IMR-90 (cell line): ENCODE results near the gene CMC2. TPM values are rescaled to one million over a fixed set of nuclear protein-coding genes. Genes with fewer than 3 reads are reported as not detected.

Experiments used
- ATAC-seq: fragments of 200-7000 bp; cut with Tn5 transposase; 2 replicates; pipeline ENCODE4 v1.9.1; 2020; ENCODE audit warnings: low read depth, mild to moderate bottlenecking, moderate library complexity
- BruUV-seq: library from RNA; stranded (reverse); fragments of 400-500 nt; replicated peaks from 2 replicates; lab custom pipeline; 2021; lab: Mats Ljungman, UMichigan
- CTCF ChIA-PET: fragments of 300-600 bp; formaldehyde crosslinking; extraction: SDS; loops from one replicate; lab custom pipeline; 2021; ENCODE audit warnings: antibody characterized with exemption; lab: Yijun Ruan, JAX
- POLR2A ChIA-PET: fragments of 300-600 bp; sonication (Branson Sonifier 250); formaldehyde crosslinking; loops from one replicate; lab custom pipeline; 2022; ENCODE audit warnings: antibody characterized with exemption; ENCODE audit not compliant: unreplicated experiment; lab: Charles Lee
- DNase-seq: peaks from one replicate; pipeline ENCODE4 v3.0.0; 2013
- H2AFZ ChIP-seq: replicated peaks from 2 replicates; pipeline ENCODE3; 2013; ENCODE audit warnings: low read length, mild to moderate bottlenecking; ENCODE audit not compliant: poor library complexity
- H2AK5ac ChIP-seq: 2 replicates; pipeline ENCODE4 v1.6.1; 2013; ENCODE audit warnings: low read depth, low read length, inconsistent platforms
- H2AK9ac ChIP-seq: replicated peaks from 2 replicates; pipeline ENCODE3; 2013; ENCODE audit warnings: mild to moderate bottlenecking, low read depth, low read length, moderate library complexity; ENCODE audit not compliant: poor library complexity
- H2BK120ac ChIP-seq: 2 replicates; pipeline ENCODE4 v1.6.1; 2013; ENCODE audit warnings: low read depth, low read length, inconsistent platforms
- H2BK15ac ChIP-seq: 3 replicates; pipeline ENCODE4 v1.6.1; 2013; ENCODE audit warnings: low read depth, low read length, inconsistent platforms
- H2BK20ac ChIP-seq: 2 replicates; pipeline ENCODE4 v1.6.1; 2013; ENCODE audit warnings: low read depth, mild to moderate bottlenecking, inconsistent platforms, low read length, moderate library complexity
- H2BK5ac ChIP-seq: 2 replicates; pipeline ENCODE4 v1.6.1; 2013; ENCODE audit warnings: mild to moderate bottlenecking, low read depth, low read length, inconsistent platforms; ENCODE audit not compliant: poor library complexity, severe bottlenecking
- H3K14ac ChIP-seq: replicated peaks from 2 replicates; pipeline ENCODE4 v1.6.1; 2013; ENCODE audit warnings: low read depth, low read length, inconsistent platforms
- H3K18ac ChIP-seq: 2 replicates; pipeline ENCODE4 v1.6.1; 2013; ENCODE audit warnings: low read depth, low read length, control low read depth
- H3K23ac ChIP-seq: 2 replicates; pipeline ENCODE4 v1.6.1; 2013; ENCODE audit warnings: low read depth, low read length, inconsistent platforms
- H3K27ac ChIP-seq: 2 replicates; pipeline ENCODE4 v1.5.1; 2013; ENCODE audit warnings: mild to moderate bottlenecking, control low read depth, low read length; ENCODE audit not compliant: insufficient read depth
- H3K27me3 ChIP-seq: 2 replicates; pipeline ENCODE4 v1.6.1; 2013; ENCODE audit warnings: low read length; ENCODE audit not compliant: control insufficient read depth, insufficient read depth
- H3K36me3 ChIP-seq: 2 replicates; pipeline ENCODE4 v1.6.1; 2013; ENCODE audit warnings: low read length, mixed read lengths; ENCODE audit not compliant: control insufficient read depth, insufficient read depth
- H3K4ac ChIP-seq: 2 replicates; pipeline ENCODE4 v1.6.1; 2013; ENCODE audit warnings: low read depth, low read length, inconsistent platforms
- H3K4me1 ChIP-seq: 2 replicates; pipeline ENCODE4 v1.6.1; 2013; ENCODE audit warnings: low read length, mixed read lengths; ENCODE audit not compliant: control insufficient read depth, insufficient read depth
- H3K4me2 ChIP-seq: 2 replicates; pipeline ENCODE4 v1.6.1; 2013; ENCODE audit warnings: low read depth, mild to moderate bottlenecking, control low read depth, low read length, moderate library complexity
- H3K4me3 ChIP-seq: 2 replicates; pipeline ENCODE4 v1.5.1; 2013; ENCODE audit warnings: low read depth, mild to moderate bottlenecking, control low read depth, low read length, moderate library complexity; ENCODE audit not compliant: insufficient read depth
- H3K56ac ChIP-seq: 2 replicates; pipeline ENCODE4 v1.6.1; 2013; ENCODE audit warnings: low read length, inconsistent platforms; ENCODE audit not compliant: insufficient read depth; ENCODE audit errors: extremely low read depth
- H3K79me1 ChIP-seq, 2 experiments: 2 replicates each; pipeline ENCODE4 v1.6.1; 2013; ENCODE audit warnings: low read length in 2 of 2, inconsistent platforms in 1 of 2, low read depth in 1 of 2
- H3K9ac ChIP-seq: 2 replicates; pipeline ENCODE4 v1.6.1; 2013; ENCODE audit warnings: low read depth, low read length, control low read depth
- H3K9me1 ChIP-seq: 2 replicates; pipeline ENCODE4 v1.6.1; 2013; ENCODE audit warnings: low read length, inconsistent platforms; ENCODE audit not compliant: insufficient read depth
- H3K9me3 ChIP-seq: 2 replicates; pipeline ENCODE4 v1.6.1; 2013; ENCODE audit warnings: low read length; ENCODE audit not compliant: control insufficient read depth, insufficient read depth
- H4K20me1 ChIP-seq: 2 replicates; pipeline ENCODE4 v1.6.1; 2013; ENCODE audit warnings: low read length, inconsistent platforms; ENCODE audit not compliant: insufficient read depth
- H4K5ac ChIP-seq: 2 replicates; pipeline ENCODE4 v1.6.1; 2013; ENCODE audit warnings: mild to moderate bottlenecking, low read depth, low read length, control low read depth
- H4K8ac ChIP-seq, 2 experiments: 2 replicates each; pipeline ENCODE4 v1.6.1; 2013; ENCODE audit warnings: low read depth in 2 of 2, low read length in 2 of 2, control low read depth in 1 of 2, inconsistent platforms in 1 of 2
- H4K91ac ChIP-seq: 2 replicates; pipeline ENCODE4 v1.6.1; 2013; ENCODE audit warnings: low read depth, low read length, inconsistent platforms; ENCODE audit not compliant: insufficient read depth
- FOS ChIP-seq: fragments of 150-350 bp; IDR thresholded peaks from 2 replicates; pipeline ENCODE4 v1.6.1; 2016; ENCODE audit warnings: low read depth, low read length
- MAZ ChIP-seq: IDR thresholded peaks from 2 replicates; pipeline ENCODE4 v1.6.1; 2012; ENCODE audit warnings: low read depth, mild to moderate bottlenecking, low read length, improper control_type of control experiment, moderate library complexity, borderline replicate concordance
- NFE2L2 ChIP-seq: fragments of 150-350 bp; IDR thresholded peaks from 2 replicates; pipeline ENCODE4 v1.6.1; 2016; ENCODE audit warnings: low read depth, mild to moderate bottlenecking, low read length
- POLR2A ChIP-seq: IDR thresholded peaks from 2 replicates; pipeline ENCODE4 v1.6.1; 2012; ENCODE audit warnings: mild to moderate bottlenecking, low read depth, low read length
- RAD21 ChIP-seq: IDR thresholded peaks from 2 replicates; pipeline ENCODE4 v1.6.1; 2012; ENCODE audit warnings: low read length, improper control_type of control experiment
- RCOR1 ChIP-seq: IDR thresholded peaks from 2 replicates; pipeline ENCODE4 v1.6.1; 2012; ENCODE audit warnings: mild to moderate bottlenecking, low read length, improper control_type of control experiment; ENCODE audit not compliant: insufficient replicate concordance
- RFX5 ChIP-seq: IDR thresholded peaks from 2 replicates; pipeline ENCODE4 v1.8.0; 2012; ENCODE audit warnings: low read depth, mild to moderate bottlenecking, low read length, moderate library complexity
- WGBS, 2 experiments: methylation state at CpG; one replicate each; pipeline versions ENCODE4 v1.1.5 to v1.1.7; 2013; ENCODE audit warnings: missing lambda C conversion rate in 2 of 2; ENCODE audit not compliant: insufficient read length in 1 of 2; ENCODE audit errors: extremely low coverage in 2 of 2; 5-methylcytosine and 5-hydroxymethylcytosine counted together
- dilution Hi-C: fragments of 300-500 bp; cut with HindIII; formaldehyde crosslinking; loops from one replicate; pipeline ENCODE4 v1.14.3; 2018; ENCODE audit warnings: low sequenced_read_pairs; ENCODE audit not compliant: unreplicated experiment
- in situ Hi-C: fragments of 300-500 bp; cut with MboI; formaldehyde crosslinking; loops from 3 replicates; pipeline ENCODE4 v1.14.3; 2019; ENCODE audit warnings: low sequenced_read_pairs, inconsistent platforms, mixed read lengths
- intact Hi-C: fragments of 100-400 bp; cut with micrococcal nuclease; formaldehyde crosslinking; loops from 2 replicates; pipeline ENCODE4 v1.10.0; 2022
- polyA plus RNA-seq, 3 experiments: library from polyadenylated mRNA; depleted of rRNA; stranded (reverse); fragments of >200 nt; gene quantifications; 2 replicates each; pipeline ENCODE4 v1.2.3, GENCODE V29; 2012; ENCODE audit warnings: low replicate concordance in 1 of 3
- total RNA-seq: library from RNA; depleted of rRNA; stranded (reverse); fragments of >200 nt; gene quantifications from 2 replicates; pipeline ENCODE4 v1.2.3, GENCODE V29; 2012
- TF ChIP-seq, protein P1 (sequence below): fragments of 150-350 bp; IDR thresholded peaks from 2 replicates; pipeline ENCODE4 v1.6.1; 2017; ENCODE audit warnings: mild to moderate bottlenecking, antibody characterized with exemption, low read length, low read depth

Gene CMC2
- total and polyA plus RNA-seq, 2 of the 4 experiments (the other 2 are of a cell fraction), result 57.0 to 104 TPM

DNA sequence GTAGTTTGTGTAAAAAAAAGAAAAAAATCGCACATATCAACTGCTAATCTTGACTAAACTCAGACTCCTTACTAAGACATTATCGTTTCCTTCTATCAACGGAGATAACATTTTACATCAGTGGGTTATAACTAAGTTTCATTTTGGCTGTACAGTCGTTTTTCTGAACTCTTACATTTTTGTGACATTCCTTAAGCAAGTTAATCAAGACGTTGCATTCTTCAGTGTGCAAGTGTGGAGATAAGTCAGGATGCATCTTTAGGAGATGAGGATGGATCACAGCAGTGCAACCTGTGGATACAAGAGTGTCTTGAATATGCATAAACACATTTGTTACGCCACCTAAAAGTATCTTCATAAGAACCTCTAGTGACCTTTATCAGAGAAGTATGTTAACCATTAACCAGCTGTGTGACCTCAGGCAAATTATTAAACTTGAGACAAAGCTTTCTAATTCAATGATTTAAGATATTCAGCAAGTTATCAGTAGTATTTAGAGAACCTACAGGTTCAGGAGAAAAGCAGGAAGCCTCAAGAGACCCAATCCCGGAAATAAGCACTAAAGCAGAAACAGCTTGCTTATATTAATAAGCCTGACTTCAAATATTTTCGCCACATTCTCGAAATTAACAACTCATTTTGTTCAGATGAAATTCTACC lies 9.4 kb downstream of the CMC2 start:
- H3K14ac ChIP-seq, result no peak overlapping the region
- H4K91ac ChIP-seq, result no peak overlapping the region
- H2BK5ac ChIP-seq, result no peak overlapping the region
- in situ Hi-C loops (no loop called here), dilution Hi-C loops (no loop called here), intact Hi-C loops (no loop called here)
- no peaks in the 10 kb centered on the region for H3K36me3 ChIP-seq
- ATAC-seq (peak; percentile 25; the same call in 1 of the 2 replicates), DNase-seq (no peak)
- no peak overlapping the region for H3K56ac ChIP-seq
- no peak for TF ChIP-seq MAZ
- TF ChIP-seq POLR2A, result no peak
- no peak for TF ChIP-seq RFX5
- no peak for TF ChIP-seq RCOR1
- TF ChIP-seq, protein P1, sequence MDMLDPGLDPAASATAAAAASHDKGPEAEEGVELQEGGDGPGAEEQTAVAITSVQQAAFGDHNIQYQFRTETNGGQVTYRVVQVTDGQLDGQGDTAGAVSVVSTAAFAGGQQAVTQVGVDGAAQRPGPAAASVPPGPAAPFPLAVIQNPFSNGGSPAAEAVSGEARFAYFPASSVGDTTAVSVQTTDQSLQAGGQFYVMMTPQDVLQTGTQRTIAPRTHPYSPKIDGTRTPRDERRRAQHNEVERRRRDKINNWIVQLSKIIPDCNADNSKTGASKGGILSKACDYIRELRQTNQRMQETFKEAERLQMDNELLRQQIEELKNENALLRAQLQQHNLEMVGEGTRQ, result no peak
- no peak for TF ChIP-seq NFE2L2
- TF ChIP-seq RAD21, result no peak
- no peak for TF ChIP-seq FOS
- no peak overlapping the region for H3K18ac ChIP-seq
- H2AK5ac ChIP-seq, result no peak overlapping the region; the same call in 1 of the 2 replicates
- no peak overlapping the region for H3K27ac ChIP-seq
- H3K4me2 ChIP-seq, result peak overlapping the region; percentile 83
- H3K4me1 ChIP-seq, result peaks cover 7% of the 10 kb centered on the region; the same call in 1 of the 2 replicates
- H3K9me1 ChIP-seq, result no peaks in the 10 kb centered on the region
- no peak overlapping the region for H2BK120ac ChIP-seq
- H3K23ac ChIP-seq, result no peak overlapping the region
- H3K4ac ChIP-seq, result no peak overlapping the region
- H2AFZ ChIP-seq, result no peak overlapping the region
- BruUV-seq, result no TSS peak
- POLR2A ChIA-PET, result no interaction called here
- no peaks in the 10 kb centered on the region for H3K27me3 ChIP-seq
- H4K5ac ChIP-seq, result no peak overlapping the region
- H3K9ac ChIP-seq, result peak overlapping the region; percentile 16; the same call in 1 of the 2 replicates
- H3K79me1 ChIP-seq, result peaks cover 13 to 31% of the 10 kb centered on the region in 2 experiments; a peak in 3 of 4 replicates
- H2AK9ac ChIP-seq, result no peak overlapping the region
- no peak overlapping the region for H4K8ac ChIP-seq
- no peak overlapping the region for H3K4me3 ChIP-seq
- no peak overlapping the region for H2BK20ac ChIP-seq
- H3K9me3 ChIP-seq, result no peaks in the 10 kb centered on the region
- H4K20me1 ChIP-seq, result no peaks in the 10 kb centered on the region; the same call in 1 of the 2 replicates
- CTCF ChIA-PET, result interaction anchor here (0.6 to 1.4 kb wide), 4 partner anchors 19 to 104 kb away, joined by 3 to 8 read pairs (median 3); no protein-coding TSS in a partner anchor
- H2BK15ac ChIP-seq, result no peak overlapping the region
- no CpG with 5 or more reads among the region's 9 CpGs for WGBS, 2 experiments
